ENCODE data around the gene MYMK.
A peak's percentile ranks its signal among the peaks of the same experiment; 100 is the strongest.

The MYMK gene

DNA sequence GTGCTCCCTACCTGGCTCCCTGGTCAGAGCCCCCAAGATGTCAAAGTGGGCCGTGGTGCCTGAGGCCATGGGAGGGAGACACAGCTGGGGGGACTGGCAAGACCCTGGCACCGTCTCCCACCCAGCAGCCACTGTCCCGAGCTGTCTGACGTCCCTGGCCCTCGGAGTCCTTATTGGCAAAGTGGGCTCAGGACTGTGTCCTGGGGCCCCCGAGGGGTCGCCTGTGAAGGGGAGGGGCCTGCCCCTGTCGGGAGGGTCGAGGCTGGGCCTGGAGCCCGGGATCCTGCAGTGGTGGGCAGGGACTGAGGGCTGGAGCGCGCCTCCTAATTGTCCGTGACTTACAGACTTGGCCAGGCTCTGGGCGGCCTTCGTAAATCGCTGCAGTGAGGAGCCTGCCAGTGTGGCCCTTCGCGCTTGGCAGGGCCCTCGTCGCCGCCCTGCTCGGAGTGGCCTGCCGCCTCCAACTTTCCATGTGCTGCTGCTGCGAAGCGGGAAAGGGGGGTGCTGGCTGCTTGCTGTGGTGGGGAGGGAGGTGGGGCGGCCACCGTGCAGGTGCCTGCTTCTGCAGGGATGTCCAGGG, 13.7 kb downstream of the MYMK start:
- TF ChIP-seq, protein P1, sequence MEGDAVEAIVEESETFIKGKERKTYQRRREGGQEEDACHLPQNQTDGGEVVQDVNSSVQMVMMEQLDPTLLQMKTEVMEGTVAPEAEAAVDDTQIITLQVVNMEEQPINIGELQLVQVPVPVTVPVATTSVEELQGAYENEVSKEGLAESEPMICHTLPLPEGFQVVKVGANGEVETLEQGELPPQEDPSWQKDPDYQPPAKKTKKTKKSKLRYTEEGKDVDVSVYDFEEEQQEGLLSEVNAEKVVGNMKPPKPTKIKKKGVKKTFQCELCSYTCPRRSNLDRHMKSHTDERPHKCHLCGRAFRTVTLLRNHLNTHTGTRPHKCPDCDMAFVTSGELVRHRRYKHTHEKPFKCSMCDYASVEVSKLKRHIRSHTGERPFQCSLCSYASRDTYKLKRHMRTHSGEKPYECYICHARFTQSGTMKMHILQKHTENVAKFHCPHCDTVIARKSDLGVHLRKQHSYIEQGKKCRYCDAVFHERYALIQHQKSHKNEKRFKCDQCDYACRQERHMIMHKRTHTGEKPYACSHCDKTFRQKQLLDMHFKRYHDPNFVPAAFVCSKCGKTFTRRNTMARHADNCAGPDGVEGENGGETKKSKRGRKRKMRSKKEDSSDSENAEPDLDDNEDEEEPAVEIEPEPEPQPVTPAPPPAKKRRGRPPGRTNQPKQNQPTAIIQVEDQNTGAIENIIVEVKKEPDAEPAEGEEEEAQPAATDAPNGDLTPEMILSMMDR (IDR thresholded peaks at IDR 0.05): no peak
- Histone ChIP-seq H3K4me3 (no peak overlapping the region), H3K27ac (no peak overlapping the region)
- no peak for DNase-seq (ENCODE audit: low spot score)

DNA sequence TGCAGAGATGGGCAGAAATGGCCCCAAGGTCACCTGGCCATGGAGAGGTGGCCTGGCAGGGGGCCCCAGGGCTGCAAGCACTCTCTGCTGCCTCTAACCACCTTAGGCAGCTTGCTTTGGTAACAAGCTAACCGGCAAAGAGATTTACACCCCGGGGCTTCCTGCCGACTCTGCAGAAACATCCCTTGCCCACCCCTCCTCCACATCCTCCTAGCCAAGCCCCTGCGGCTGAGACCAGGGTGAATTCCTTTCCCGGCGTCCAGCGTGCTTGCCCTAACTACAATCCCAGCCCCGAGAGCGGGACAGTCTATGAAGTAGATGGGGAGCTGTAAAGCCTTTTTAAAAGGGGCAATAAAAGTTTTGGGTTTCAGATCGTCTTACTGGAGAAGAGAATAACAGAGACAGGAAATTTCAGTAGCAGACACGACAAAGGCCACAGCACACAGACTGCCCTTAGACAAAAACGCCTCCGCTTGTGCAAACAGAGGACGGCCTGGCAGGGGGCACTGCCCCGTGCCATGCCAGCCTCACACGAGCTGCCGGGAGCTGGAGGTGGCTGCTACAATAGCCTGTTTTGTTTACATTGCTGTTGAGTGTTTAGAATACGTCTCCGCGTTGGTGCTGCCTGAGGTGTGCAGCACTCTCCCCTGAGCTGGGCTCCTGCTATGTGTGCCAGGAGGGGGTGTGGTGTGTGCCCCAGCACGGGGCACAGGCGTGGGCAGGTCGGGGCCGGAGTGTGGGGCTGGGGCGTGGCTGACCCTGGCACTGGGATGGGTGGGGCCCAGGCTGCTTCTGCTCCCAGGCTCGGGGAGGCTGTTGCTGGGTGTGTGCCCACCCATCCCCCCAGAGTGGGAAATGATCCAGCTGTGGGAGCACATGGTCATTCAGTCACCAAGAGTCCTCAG, 15.3 kb downstream of the MYMK start:
- Histone ChIP-seq H3K27ac (peak overlapping the region in 1 of 2 donors; percentile 40), H3K4me3 (peak overlapping the region; percentile 25)
- TF ChIP-seq, protein P1 (IDR thresholded peaks at IDR 0.05): no peak
- DNase-seq (ENCODE audit: low spot score): no peak

GRCh38 chr9:133508046-133508445, 16.7 kb downstream of the MYMK start:
- no peak for DNase-seq (ENCODE audit: low spot score)

GRCh38 chr9:133507246-133507965, 17.4 kb downstream of the MYMK start:
- no peak for DNase-seq (ENCODE audit: low spot score)
- TF ChIP-seq, protein P1 (IDR thresholded peaks at IDR 0.05): no peak
- peak overlapping the region in 1 of 2 donors; percentile 78 for H3K27ac ChIP-seq

More at GRCh38 chr9:133508046-133508445, 16.7 kb downstream of the MYMK start:
- Histone ChIP-seq H3K27ac (peak overlapping the region in 1 of 2 donors; percentile 78), H3K4me3 (no peak overlapping the region)
- TF ChIP-seq, protein P1 (IDR thresholded peaks at IDR 0.05): no peak

GRCh38 chr9:133506653-133507038, 18.1 kb downstream of the MYMK start:
- no peak overlapping the region for H3K4me3 ChIP-seq
- peak; percentile 87 for DNase-seq (ENCODE audit: low spot score)
- TF ChIP-seq, protein P1 (IDR thresholded peaks at IDR 0.05): no peak
- peak overlapping the region in 1 of 2 donors; percentile 78 for H3K27ac ChIP-seq

More at GRCh38 chr9:133507246-133507965, 17.4 kb downstream of the MYMK start:
- H3K4me3 ChIP-seq: no peak overlapping the region

- peak overlapping the region in 1 of 2 donors; percentile 78 for H3K27ac ChIP-seq
- H3K4me3 ChIP-seq: peak overlapping the region; percentile 11
- TF ChIP-seq, protein P1 (IDR thresholded peaks at IDR 0.05): no peak
- DNase-seq (ENCODE audit: low spot score): peak; percentile 89
Measured at GRCh38 chr9:133505901-133506652, 18.7 kb downstream of the MYMK start.

Data from coronary artery (tissue), 2 donors.